GM18861 (cell line): Measurements from ENCODE around the gene AP1S3.
A peak's percentile ranks its signal among the peaks of the same experiment; 100 is the strongest.

Experiments
- ATAC-seq: cut with Tn5 transposase; IDR thresholded peaks from one replicate; pipeline ENCODE4 v1.9.1; 2021; ENCODE audit not compliant: unreplicated experiment

Gene AP1S3

DNA sequence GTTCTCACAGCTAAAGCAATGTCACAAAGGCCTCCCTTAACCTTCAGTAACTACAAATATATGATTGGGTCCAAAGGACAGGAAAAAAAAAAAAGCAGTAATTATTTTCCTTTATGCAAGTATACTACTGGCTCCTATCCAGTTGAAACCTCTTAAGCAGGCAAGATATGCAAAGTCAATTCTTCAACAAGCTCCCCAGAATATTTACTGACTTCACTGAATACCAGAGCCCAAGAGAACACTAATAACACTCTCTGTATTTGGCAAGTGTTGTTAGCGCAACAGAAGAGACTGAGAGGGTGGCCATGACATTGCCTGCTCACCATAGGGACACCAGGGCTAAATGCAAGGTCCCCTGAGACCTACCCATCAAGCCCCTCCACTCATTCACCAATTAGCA is 74.5 kb downstream of the AP1S3 start:
- ATAC-seq: no peak

DNA sequence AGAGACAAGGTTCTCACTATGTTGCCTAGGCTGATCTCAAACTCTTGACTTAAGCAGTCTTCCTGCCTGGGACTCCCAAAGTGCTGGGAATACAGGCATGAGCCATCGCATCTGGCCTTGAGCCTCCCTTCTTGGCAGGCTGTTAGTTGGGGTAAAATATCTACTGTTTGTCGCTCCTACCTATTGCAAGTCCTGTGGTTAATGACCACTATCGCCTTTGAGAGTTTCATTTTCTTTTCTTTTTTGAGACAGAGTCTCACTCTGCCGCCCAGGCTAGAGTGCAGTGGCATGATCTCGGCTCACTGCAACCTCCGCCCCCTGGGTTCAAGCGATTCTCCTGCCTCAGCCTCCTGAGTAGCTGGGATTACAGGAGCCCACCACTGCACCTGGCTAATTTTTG is 75.6 kb downstream of the AP1S3 start:
- peak; percentile 31 for ATAC-seq

DNA sequence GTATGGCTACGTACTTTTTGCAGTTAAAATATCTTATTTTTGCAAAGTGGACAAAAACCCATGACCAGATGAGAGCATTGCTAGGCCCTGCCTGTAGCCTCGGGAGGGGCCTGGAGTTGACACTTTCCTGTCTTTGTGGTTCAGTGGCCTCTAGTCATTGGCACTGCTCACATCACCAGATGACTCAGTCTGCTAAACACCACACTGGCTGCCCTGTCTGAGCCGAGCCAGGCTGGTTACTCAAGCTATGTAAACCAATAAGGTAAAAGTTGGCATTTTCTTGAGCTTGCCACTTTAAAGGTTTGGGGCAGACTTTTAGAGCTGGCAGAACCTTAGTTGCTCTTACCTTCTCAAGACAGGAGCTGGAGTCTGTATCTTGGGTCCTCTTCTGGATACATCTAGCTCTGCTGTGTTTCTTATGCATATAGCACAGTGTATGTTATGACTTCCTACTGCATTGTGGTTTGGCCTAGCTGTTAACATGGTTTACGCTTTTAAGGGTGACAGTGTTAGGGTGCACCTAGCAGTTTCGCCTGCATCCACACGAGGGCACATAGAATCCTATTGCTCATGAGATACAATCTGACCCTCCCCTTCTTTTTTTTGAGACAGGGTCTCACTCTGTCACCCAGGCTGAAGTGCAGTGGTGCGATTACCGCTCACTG is 76.4 kb downstream of the AP1S3 start:
- peak; percentile 74 for ATAC-seq

DNA sequence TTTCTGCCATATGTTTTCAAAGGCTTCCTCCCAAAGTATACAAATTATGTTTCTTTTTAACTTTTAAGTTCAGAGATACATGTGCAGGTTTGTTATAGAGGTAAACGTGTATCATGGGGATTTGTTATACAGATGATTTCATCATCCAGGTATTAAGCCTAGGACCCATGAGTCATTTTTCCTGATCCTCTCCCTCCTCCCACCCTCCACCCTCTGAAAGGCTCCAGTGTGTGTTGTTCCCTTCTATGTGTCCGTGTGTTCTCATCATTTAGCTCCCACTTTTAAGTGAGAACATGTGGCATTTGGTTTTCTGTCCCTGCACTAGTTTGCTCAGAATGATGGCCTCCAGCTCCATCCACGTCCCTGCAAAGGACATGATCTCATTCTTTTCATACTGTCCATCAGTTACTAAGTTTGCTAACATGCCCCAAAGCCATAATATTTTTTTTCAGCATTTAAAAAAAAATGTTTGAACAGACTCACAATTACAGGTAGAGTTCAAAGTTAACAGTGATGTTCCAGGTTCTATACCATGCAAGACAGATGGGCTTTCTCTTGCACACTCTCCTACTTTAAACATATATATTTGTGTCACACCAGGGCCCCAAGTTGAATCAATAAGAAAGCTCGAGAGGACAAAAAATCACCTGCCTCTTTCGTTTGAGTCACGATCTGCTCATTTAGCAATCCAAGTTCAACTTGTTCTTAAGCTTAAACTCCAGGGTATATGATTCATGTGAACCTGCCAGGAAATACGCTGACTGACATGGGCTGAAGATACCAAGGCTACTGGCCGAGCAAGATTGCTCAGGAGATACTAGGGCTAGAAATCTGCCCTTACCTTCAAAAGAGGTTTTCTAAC is 77.6 kb downstream of the AP1S3 start:
- ATAC-seq: no peak

DNA sequence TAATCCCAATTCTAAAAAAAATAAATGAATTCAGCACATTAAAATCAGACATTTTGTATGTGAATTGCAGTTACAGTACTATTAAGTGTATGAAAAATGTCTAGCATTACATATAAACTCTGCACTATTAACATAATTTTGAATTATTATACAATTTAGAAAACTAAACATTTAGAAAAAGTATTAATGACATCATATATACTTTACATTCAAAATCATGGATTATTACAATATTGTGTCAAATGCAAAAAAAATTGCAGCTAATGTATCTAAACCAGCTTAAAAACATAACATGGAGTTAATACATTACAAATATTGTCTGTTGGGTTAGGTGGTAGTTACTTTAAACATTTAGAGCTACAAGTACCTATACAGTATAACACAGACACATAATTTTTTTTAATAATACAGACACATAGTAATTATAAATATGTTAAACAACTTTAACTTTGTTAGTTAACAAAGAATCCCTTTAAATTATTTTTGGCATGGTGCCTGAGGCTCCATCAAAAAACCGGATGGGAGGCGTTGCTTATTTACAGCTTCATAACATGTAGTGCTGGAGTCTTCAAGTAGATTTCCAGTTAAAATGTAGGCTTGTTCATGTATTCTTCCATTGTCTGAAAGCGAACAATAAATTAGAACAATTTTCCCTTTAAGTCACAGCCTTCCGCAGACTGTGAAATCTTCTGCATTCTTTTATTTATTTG is 79.1 kb downstream of the AP1S3 start:
- no peak for ATAC-seq

DNA sequence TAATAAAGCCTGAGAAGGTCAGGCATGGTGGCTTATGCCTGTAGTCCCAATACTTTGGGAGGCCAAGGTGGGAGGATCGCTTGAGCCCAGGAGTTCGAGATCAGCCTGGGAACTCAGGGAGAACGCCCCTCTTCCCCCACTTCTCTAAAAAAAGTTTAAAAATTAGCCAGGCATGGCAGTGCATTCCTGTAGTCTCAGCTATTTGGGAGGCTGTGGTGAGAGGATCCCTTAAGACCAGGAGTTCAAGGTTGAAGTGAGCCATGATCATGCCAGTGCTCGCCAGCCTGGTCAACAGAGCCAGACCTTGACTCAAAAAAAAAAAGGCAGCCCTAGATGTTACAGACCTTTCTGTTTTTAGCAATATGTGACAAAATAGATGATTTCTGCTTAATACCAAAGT is 83.4 kb downstream of the AP1S3 start:
- no peak for ATAC-seq

DNA sequence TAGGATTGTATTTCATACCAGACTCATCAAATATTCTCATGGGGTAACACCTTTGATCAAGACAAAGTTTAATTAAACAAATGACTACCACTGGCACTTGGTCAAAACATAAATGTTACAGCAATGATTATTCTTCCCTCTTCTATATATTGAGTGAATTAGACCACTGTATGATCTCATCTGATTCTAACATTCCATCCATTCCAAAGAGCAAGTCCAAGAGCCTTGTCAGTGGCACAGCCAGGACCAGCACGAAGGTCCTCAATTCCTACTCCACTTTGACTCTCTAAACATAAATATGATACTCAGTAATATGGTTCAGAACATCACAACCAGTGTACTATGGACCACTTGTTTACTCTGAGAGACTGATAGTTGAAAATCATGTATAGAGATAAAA is 86.4 kb downstream of the AP1S3 start:
- ATAC-seq: no peak

DNA sequence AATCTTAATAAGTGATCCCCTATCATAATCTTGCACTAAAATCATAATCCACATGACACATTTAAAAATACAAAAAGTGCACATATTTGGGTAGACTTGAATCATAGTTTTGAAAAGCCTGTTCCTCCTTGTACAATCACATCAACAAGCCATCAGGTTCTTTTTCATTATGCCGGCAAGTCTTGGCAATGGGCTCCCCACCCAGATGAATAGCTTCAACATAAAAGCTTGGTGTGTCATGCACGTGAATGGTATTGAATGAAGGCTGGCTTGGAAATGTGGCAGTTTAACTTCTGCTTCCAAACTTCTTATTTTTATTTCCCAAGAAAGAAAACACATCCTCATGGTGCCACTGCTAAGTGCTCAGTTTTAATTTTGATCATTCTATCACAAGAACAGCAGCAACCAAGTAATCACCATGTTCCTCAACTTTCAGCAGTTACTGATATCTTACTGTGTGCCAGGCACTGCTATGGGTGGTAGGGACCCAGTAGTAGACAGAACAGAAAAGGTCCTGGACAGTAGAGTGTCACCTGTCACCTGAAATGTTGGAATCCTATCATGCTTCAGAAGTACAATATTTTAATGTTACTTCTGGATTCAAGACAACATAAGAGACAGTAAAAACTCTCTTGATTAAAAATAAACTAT is 89.9 kb downstream of the AP1S3 start:
- no peak for ATAC-seq

DNA sequence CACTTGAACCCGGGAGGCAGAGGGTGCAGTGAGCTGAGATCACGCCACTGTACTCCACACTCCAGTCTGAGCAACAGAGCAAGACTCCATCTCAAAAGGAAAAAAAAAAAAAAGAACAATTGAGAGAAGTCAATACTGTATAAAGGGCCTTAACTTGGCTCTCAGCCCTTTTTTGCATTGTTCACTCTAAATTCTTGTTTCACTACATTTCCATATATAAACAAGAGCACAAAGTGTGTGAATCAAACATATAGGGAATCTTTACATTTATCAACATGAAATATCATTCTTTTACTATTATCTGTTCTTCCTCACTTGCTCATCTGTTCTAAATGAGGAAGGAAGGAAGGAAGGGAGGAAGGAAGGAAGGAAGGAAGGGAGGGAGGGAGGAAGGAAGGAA is 90.8 kb downstream of the AP1S3 start:
- no peak for ATAC-seq

DNA sequence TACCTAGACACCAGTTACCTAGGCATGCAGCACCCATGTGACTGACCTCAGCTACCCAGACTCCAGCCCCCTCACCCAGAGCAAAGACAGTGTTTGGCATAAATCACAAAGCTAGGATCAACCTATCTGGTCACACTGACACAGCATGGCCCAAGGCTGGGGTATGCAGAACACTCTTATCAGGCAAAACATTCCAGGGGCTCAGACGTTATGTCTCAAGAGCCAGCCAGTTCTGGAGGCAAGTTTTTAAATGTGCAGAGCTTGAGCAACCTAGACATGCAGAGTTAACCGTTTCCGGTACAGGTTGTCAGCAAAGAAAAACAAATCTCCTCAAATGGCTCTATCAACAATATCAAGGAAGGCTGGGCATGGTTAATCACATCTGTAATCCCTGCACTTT is 92.8 kb downstream of the AP1S3 start:
- no peak for ATAC-seq

DNA sequence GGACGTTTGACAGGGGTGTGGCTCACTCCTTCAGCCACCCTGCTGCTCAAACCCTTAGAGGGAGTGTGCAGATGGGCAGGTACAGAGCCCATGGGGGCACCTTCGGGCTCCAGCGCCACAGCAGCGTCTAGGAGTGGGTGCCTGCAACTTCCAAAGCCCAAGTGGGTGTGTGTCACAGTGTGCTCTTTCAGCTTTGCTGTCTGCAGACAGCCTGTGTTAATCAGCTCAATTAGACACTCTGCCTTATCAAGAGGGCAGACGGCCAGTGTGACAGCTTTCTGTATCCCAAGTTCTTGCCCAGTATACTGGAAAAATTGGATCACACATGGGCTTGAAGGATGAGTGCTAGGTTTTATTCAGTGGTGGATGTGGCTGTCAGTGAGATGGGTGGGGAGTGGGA is 96.7 kb downstream of the AP1S3 start:
- no peak for ATAC-seq

DNA sequence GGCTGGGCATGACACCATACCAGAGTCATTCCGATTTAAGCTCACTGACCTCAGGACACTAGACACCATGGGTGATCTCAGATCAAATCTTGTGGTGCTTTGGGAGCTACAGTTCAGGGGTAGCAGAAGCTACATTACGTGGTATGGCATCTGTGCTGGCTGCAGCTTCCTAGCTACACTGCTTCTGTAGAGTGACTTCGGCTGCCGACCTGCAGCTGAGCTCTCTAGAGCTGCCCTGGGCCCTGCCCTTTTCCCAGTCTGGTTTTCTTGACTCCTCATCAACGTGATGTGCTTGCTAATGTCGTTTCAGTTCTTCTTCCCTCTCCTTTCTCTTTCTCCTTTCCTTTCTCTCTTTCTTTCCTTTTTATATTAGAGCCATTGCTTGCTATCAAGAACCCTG is 100.2 kb downstream of the AP1S3 start:
- no peak for ATAC-seq

DNA sequence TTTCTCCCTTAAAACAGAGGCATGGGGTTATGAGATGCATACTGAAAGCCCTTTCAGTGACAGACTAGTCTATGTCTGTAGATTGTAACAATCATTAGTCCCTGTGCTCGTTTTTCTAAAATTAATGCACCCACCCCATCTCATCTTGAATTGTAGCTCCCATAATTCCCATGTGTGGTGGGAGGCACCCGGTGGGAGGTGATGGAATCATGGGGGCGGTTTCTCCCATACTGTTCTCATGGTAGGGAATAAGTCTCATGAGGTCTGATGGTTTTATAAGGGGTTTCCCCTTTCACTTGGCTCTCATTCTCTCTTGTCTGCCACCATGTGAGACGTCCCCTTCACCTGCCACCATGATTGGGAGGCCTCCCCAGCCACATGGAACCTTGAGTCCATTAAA is 100.9 kb downstream of the AP1S3 start:
- no peak for ATAC-seq

DNA sequence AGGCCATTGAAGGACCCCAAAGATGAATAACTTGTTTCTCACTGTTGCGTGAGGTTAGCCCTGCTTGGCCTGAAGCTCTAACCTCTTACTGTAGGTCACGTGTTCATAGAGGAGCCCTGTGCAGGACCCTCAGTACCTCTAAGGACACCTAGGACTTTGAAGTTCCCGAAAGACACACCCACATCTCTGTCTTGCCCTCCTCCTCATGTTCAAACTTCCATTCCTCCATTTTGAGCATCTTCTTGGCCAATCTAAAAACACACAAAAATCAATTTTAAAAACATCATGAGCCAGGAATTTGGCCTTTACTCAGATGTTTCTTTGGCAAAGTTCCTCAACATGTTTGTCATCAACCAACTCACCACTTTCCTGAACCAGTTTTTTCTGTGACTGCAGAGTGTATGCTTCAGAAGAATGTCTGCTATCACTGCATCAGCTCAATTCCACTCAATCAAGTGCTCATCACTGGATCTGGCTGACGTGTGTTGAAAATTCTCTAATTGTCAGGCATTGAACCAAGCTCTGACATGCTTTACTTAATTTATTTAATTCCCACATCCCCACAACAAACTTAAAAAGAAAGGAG is 101.6 kb downstream of the AP1S3 start:
- ATAC-seq: no peak

DNA sequence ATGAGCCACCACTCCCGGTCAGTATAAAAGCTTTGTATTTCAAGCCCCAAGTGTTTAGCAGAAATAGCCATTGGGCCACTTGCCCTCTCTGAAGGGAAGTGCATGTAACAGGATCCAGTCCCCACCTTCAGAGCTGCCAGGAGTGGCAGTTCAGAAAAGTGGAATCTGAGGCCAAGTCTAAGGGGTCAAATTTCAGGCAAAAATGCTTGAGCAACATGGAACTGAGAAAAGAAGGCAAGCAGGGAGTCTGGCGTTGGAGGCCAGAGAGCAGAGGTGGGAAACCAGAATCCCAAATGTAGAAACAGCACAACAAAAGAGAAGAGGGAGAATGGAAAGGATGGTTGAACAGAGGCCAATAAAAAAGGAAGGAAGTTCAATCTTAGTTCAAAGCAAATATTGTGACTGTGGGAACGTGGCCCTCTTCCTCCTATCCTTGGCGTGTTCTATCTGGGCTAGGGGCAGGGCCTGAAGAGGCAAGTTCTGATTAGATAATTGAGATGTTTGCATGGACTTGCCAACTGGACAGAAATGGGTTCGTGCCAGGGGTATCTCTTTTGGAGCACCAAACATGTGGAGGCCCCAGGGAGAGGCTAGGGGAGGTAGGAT is 102.2 kb downstream of the AP1S3 start:
- no peak for ATAC-seq

DNA sequence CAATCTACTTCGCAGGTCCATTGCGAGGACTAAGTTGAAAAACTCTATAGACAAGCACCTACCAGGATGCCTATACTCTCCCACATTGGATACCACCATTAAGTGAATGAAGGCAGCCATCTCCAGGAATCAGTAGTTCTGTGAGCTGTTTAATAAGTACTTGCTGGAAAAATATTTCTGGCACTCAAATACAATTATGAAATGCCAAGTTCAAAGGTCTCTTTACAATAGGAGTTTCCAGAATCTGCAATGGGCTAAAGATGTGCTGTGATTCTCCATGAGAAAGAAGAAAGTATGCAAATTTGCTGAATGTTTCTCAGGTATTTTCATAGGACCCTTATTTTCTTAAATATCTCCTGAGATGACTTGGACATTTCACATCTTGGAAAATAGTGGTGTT is 103.0 kb downstream of the AP1S3 start:
- no peak for ATAC-seq

DNA sequence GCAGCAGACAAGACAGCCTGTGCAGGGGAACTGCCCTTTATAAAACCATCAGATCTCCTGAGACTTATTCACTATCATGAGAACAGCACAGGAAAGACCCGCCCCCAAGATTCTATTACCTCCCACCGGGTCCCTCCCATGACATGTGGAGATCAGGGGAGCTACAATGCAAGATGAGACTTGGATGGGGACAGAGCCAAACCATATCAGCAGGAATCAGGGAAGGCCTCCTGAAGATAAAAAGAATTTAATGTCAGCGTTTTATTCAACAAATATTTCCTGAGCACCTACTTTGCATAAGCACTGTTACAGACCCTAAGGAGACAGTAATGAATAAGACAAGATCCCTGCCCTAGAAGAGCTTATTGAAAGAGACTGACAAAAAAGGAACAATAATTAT is 105.0 kb downstream of the AP1S3 start:
- no peak for ATAC-seq

DNA sequence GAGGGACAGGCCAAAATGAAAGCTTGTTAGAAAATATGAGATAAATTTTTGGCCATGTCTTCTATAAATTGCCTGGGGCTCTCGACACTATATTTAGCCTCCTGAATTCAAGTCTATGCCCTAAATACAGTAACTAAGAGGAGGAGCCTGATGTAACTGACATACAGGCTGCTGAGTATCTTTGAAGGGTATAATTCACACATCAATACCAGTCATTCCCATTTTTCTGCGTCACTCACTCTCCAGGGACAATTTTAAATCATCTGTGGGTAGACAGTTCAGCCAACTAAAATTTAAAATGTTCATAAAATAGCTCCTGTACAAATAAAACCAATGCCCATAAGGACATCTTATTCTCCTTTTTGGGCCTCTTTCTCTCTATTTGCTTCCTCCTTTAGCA is 105.9 kb downstream of the AP1S3 start:
- ATAC-seq: no peak

DNA sequence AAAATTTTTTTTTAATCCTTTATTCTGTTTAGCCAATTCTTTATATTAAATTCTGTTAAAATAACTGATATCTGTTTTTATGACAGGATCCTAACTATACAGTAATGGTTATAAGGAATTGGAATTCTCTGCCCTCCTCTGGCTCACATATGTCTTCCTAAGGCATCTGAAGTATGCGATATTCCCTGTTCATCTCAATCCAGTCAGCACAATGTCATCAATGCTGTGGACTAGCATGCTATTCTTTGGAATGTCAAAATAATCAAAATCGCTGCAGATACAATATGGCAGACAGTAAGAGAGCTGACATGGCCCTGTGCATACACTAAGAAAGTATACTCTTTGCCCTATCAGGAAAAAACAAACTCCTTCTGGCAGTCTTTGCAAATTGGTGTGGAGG is 107.6 kb downstream of the AP1S3 start:
- ATAC-seq: no peak

DNA sequence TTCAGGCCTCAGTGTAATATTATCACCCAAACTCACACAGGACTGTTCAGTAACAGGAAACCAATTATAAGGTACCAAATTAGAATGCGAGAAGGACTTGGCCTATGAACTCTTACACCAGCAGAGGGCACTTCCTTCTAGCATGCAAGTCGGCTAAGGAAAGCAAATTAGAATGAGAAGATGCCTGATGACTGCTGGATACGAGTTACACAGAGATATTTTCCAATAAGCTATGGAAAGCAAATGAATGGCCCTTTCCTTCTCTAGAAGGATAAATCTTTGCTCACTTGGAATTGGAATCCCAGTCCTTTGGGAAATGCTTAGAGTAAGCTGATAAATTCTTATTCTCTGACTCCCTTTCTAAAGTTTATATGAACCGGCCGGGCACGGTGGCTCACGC is 109.8 kb downstream of the AP1S3 start:
- ATAC-seq: peak; percentile 90
